ENCODE results near the gene CEP170B. TPM values are rescaled to one million over a fixed set of nuclear protein-coding genes. Genes with fewer than 3 reads are reported as not detected.
"Not testable (repeated sequence)": the region's sequence is repeated elsewhere in the genome, so short reads cannot be mapped to it uniquely, and the experiment has no call there.

The CEP170B gene
- total RNA-seq, 3 donors from 2014 or later = 10.1 to 14.8 (median 13.8) TPM

- H3K27ac ChIP-seq = peak overlapping the region in 1 of 2 donors; percentile 36
- no peaks in the 10 kb centered on the region for H3K27me3 ChIP-seq
- H3K36me3 ChIP-seq = no peaks in the 10 kb centered on the region
- no peak for TF ChIP-seq CTCF (IDR thresholded peaks at IDR 0.05)
- TF ChIP-seq POLR2A (IDR thresholded peaks at IDR 0.05) = no peak
- no peak for TF ChIP-seq POLR2AphosphoS5 (IDR thresholded peaks at IDR 0.05)
- intact Hi-C loops (cut with DNase I; ENCODE audit: low total_unique reads) = no loop called here
- no peaks in the 10 kb centered on the region for H3K9me3 ChIP-seq
- H3K4me1 ChIP-seq = no peaks in the 10 kb centered on the region
- peak in 1 of 2 donors; percentile 47 for DNase-seq (ENCODE audit: low spot score in 2 of 2)
- H3K4me3 ChIP-seq = no peak overlapping the region
Measured at GRCh38 chr14:104855532-104856090, 9.5 kb upstream of the CEP170B start.

DNA sequence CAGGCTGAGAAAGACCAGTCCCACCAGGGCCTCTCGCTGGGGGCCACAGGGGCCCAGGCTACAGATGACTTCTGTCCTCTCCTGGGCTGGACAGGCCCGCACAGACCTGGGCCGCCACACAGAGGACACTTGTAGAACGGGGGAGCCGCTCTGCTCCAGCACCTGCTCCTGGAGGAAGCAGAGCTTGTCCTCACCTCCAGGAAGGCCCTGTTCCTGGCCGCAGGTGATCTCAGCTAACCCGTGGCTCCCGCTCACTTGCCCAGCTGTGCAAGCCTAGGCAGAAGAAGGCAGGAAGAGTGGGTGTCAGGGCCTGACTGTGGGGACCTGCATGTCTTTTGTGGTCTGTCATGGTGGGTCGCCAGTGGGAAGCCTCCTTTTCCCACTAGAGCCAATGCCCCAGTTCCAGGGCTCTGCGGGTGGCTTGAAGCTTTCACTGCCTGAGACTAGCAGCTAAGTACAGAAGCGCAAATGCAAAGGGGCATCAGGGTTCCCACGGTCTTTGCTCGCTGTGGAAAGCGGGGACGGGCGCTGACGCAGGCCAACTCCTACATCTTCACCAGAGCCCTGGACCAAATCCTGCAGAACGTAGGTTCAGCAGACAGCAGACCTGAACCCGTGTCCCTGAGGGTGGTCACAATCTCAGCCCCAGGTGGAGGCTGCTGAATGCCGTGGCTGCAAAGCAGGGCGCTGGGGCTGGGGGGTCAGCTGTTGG, 8.8 kb upstream of the CEP170B start:
- Histone ChIP-seq H3K9me3 (no peaks in the 10 kb centered on the region), H3K36me3 (no peaks in the 10 kb centered on the region), H3K27me3 (no peaks in the 10 kb centered on the region), H3K4me3 (no peak overlapping the region), H3K27ac (peak overlapping the region; percentile 49 to 52), H3K4me1 (no peaks in the 10 kb centered on the region)
- DNase-seq (ENCODE audit: low spot score in 2 of 2) = peak in 1 of 2 donors; percentile 40
- intact Hi-C loops (cut with DNase I; ENCODE audit: low total_unique reads) = no loop called here
- TF ChIP-seq POLR2A (IDR thresholded peaks at IDR 0.05) (no peak), POLR2AphosphoS5 (IDR thresholded peaks at IDR 0.05) (no peak), CTCF (IDR thresholded peaks at IDR 0.05) (no peak)

- H3K27me3 ChIP-seq = no peaks in the 10 kb centered on the region
- H3K36me3 ChIP-seq = no peaks in the 10 kb centered on the region
- no peaks in the 10 kb centered on the region for H3K4me1 ChIP-seq
- H3K9me3 ChIP-seq = no peaks in the 10 kb centered on the region
- peak overlapping the region; percentile 49 to 52 for H3K27ac ChIP-seq
- H3K4me3 ChIP-seq = no peak overlapping the region
- DNase-seq (ENCODE audit: low spot score in 2 of 2) = peak in 1 of 2 donors; percentile 31
- no peak for TF ChIP-seq CTCF (IDR thresholded peaks at IDR 0.05)
- no peak for TF ChIP-seq POLR2AphosphoS5 (IDR thresholded peaks at IDR 0.05)
- no peak for TF ChIP-seq POLR2A (IDR thresholded peaks at IDR 0.05)
- intact Hi-C loops (cut with DNase I; ENCODE audit: low total_unique reads) = no loop called here
Measured at GRCh38 chr14:104856869-104857860, 7.9 kb upstream of the CEP170B start.

GRCh38 chr14:104857931-104858330, 7.1 kb upstream of the CEP170B start:
- H3K36me3 ChIP-seq; intact Hi-C loops (cut with DNase I; ENCODE audit: low total_unique reads); H3K4me3 ChIP-seq; H3K27me3 ChIP-seq; H3K4me1 ChIP-seq; DNase-seq (ENCODE audit: low spot score in 2 of 2); H3K9me3 ChIP-seq: not testable (repeated sequence)
- peak overlapping the region; percentile 38 to 49 for H3K27ac ChIP-seq

- intact Hi-C loops (cut with DNase I; ENCODE audit: low total_unique reads) = no loop called here
Measured at GRCh38 chr14:104858811-104859426, 6.1 kb upstream of the CEP170B start.

More at GRCh38 chr14:104858811-104859426, 6.1 kb upstream of the CEP170B start:
- no peak overlapping the region for H3K27ac ChIP-seq
- H3K4me3 ChIP-seq = no peak overlapping the region
- no peaks in the 10 kb centered on the region for H3K27me3 ChIP-seq
- H3K36me3 ChIP-seq = no peaks in the 10 kb centered on the region
- peak in 1 of 2 donors; percentile 42 for DNase-seq (ENCODE audit: low spot score in 2 of 2)
- no peaks in the 10 kb centered on the region for H3K4me1 ChIP-seq
- H3K9me3 ChIP-seq = no peaks in the 10 kb centered on the region
- TF ChIP-seq POLR2A (IDR thresholded peaks at IDR 0.05) = no peak
- TF ChIP-seq POLR2AphosphoS5 (IDR thresholded peaks at IDR 0.05) = no peak
- TF ChIP-seq CTCF (IDR thresholded peaks at IDR 0.05) = no peak
